Breast epithelium (tissue), 3 donors: Measurements from ENCODE around the gene FUT7.

ENCODE experiments used
- POLR2A ChIP-seq: fragments of 450-650 bp; IDR thresholded peaks from one replicate; pipeline ENCODE4 v1.6.1; 2016; ENCODE audit warnings: antibody characterized with exemption, mild to moderate bottlenecking, moderate library complexity
- POLR2AphosphoS5 ChIP-seq, 3 donors: sonication (generic); formaldehyde crosslinking; IDR thresholded peaks; one replicate each; pipeline ENCODE4 v1.6.1; 2017; ENCODE audit warnings: antibody characterized with exemption in 3 of 3
- TF ChIP-seq, protein P1 (sequence below), 3 donors: fragments of 450-650 bp; IDR thresholded peaks; one replicate each; pipeline ENCODE4 v1.5.1; 2016 to 2017; ENCODE audit warnings: antibody characterized with exemption in 3 of 3, mild to moderate bottlenecking in 3 of 3, moderate library complexity in 3 of 3

DNA sequence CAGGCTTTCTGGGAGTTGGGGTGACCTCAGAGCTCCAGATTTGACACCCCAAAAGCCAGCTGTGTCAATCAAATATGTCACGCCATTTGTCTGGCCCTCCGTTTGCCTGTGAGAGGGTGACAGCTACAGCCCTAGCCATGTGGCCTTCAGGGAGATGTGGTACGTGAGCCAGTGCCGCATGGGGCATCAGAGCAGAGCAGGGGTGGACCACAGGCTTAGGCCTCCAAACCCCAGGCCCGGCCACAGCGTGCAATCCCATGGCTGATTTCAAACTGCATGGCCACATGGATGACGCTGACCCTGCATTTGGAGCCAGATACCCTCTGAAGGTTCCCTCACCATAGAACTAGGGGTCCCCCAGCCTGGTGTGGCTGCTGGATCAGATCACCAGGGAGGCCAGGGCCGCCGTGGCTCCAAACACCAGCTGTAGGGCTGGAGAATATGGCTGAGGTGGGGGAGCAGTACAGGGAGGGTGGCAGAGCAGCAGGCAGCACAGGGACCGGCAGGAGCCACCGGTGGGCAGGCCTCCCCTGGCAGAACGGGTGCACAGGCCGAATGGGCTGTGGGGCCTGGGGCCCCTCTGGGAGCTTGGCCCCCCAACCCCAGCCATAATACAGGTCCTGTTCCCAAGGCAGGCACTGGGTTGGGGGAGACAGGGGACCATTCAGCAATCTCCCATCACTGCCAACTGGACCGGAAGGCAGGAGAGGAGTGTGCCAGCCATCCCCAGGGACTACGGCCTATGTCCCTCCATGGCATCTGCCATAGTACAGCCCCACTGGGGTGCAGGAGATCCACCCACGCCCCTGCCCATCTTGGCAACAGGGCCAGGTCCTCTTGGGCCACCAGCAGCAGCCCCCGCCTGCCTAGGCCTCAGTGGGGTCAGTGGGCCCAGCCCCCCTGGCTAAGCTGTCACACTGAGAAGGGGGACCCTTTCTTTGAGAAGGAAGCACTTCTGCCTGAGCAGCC lies 36.9 kb upstream of the FUT7 start:
- TF ChIP-seq POLR2AphosphoS5 (IDR thresholded peaks at IDR 0.05): no peak
- TF ChIP-seq, protein P1, sequence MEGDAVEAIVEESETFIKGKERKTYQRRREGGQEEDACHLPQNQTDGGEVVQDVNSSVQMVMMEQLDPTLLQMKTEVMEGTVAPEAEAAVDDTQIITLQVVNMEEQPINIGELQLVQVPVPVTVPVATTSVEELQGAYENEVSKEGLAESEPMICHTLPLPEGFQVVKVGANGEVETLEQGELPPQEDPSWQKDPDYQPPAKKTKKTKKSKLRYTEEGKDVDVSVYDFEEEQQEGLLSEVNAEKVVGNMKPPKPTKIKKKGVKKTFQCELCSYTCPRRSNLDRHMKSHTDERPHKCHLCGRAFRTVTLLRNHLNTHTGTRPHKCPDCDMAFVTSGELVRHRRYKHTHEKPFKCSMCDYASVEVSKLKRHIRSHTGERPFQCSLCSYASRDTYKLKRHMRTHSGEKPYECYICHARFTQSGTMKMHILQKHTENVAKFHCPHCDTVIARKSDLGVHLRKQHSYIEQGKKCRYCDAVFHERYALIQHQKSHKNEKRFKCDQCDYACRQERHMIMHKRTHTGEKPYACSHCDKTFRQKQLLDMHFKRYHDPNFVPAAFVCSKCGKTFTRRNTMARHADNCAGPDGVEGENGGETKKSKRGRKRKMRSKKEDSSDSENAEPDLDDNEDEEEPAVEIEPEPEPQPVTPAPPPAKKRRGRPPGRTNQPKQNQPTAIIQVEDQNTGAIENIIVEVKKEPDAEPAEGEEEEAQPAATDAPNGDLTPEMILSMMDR (IDR thresholded peaks at IDR 0.05): no peak
- TF ChIP-seq POLR2A: no peak
